ENCODE data around the gene RSPH9.

DNA sequence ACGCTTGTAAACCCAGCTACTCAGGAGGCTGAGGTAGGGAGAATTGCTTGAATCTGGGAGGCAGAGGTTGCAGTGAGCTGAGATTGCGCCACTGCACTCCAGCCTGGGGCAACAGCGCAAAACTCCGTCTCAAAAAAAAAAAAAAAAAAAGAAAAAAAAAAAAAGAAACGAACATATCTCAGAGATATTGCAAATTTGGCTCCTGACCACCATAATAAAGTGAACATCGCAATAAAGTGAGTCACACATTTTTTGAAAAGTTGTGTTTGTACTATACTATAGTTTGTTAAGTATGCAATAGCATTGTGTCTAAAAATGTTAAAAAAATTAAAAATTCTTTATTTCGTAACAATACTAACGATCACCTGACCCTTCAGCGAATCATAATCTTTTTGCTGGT, 13.3 kb downstream of the RSPH9 start:
- no peak for TF ChIP-seq YY1 (IDR thresholded peaks at IDR 0.05; ENCODE audit: insufficient read depth, insufficient read length)
- TF ChIP-seq ZNF274 (IDR thresholded peaks at IDR 0.05; ENCODE audit: low read depth, low read length) = no peak
- no peak for TF ChIP-seq SUZ12 (IDR thresholded peaks at IDR 0.05; ENCODE audit: extremely low read depth, insufficient read depth, insufficient read length)
